T-helper 1 cell treated with Interleukin-12 subunit alpha and Interleukin-12 subunit beta and Interleukin-4 antibody, amounts not matched to agents 30 μg/mL and 1 μg/mL, for 36 hours (primary cell): Measurements from ENCODE around the gene MYLK.

Experiments
- H3K27ac Mint-ChIP-seq: one replicate; pipeline ENCODE4 v1.8.0; 2021; ENCODE audit warnings: mild to moderate bottlenecking, mixed read lengths
- H3K27me3 Mint-ChIP-seq: one replicate; pipeline ENCODE4 v1.8.0; 2021; ENCODE audit warnings: low read depth, mixed read lengths
- H3K36me3 Mint-ChIP-seq: one replicate; pipeline ENCODE4 v1.8.0; 2021; ENCODE audit warnings: low read depth, mixed read lengths
- H3K4me1 Mint-ChIP-seq: one replicate; pipeline ENCODE4 v1.8.0; 2021; ENCODE audit warnings: low read depth, mixed read lengths
- H3K4me3 Mint-ChIP-seq: one replicate; pipeline ENCODE4 v1.8.0; 2021; ENCODE audit warnings: mild to moderate bottlenecking, moderate library complexity, mixed read lengths
- H3K9me3 Mint-ChIP-seq: one replicate; pipeline ENCODE4 v1.8.0; 2021; ENCODE audit warnings: mixed read lengths

MYLK gene

GRCh38 chr3:123757281-123757940 lies 126.7 kb downstream of the MYLK start:
- H3K27ac Mint-ChIP-seq = no peak overlapping the region
- H3K36me3 Mint-ChIP-seq = no peaks in the 10 kb centered on the region
- H3K4me3 Mint-ChIP-seq = no peak overlapping the region
- peaks cover 5% of the 10 kb centered on the region for H3K4me1 Mint-ChIP-seq
- H3K9me3 Mint-ChIP-seq = no peaks in the 10 kb centered on the region
- peaks cover 23% of the 10 kb centered on the region for H3K27me3 Mint-ChIP-seq

- peaks cover 5% of the 10 kb centered on the region for H3K4me1 Mint-ChIP-seq
- no peaks in the 10 kb centered on the region for H3K9me3 Mint-ChIP-seq
- H3K4me3 Mint-ChIP-seq = no peak overlapping the region
- H3K27ac Mint-ChIP-seq = no peak overlapping the region
- no peaks in the 10 kb centered on the region for H3K36me3 Mint-ChIP-seq
- H3K27me3 Mint-ChIP-seq = peaks cover 23% of the 10 kb centered on the region
These were observed 128.6 kb downstream of the MYLK start for GRCh38 chr3:123755501-123755900.

- no peak overlapping the region for H3K27ac Mint-ChIP-seq
- H3K36me3 Mint-ChIP-seq = no peaks in the 10 kb centered on the region
- peaks cover 5% of the 10 kb centered on the region for H3K4me1 Mint-ChIP-seq
- H3K9me3 Mint-ChIP-seq = no peaks in the 10 kb centered on the region
- peaks cover 23% of the 10 kb centered on the region for H3K27me3 Mint-ChIP-seq
- no peak overlapping the region for H3K4me3 Mint-ChIP-seq
These were observed 129.0 kb downstream of the MYLK start for GRCh38 chr3:123755085-123755484.

GRCh38 chr3:123753286-123753685 lies 130.8 kb downstream of the MYLK start:
- Mint-ChIP-seq H3K4me3 (no peak overlapping the region), H3K9me3 (no peaks in the 10 kb centered on the region), H3K27ac (no peak overlapping the region), H3K4me1 (peaks cover 5% of the 10 kb centered on the region), H3K36me3 (no peaks in the 10 kb centered on the region), H3K27me3 (peaks cover 10% of the 10 kb centered on the region)

- H3K4me1 Mint-ChIP-seq = peaks cover 3% of the 10 kb centered on the region
- no peaks in the 10 kb centered on the region for H3K9me3 Mint-ChIP-seq
- no peaks in the 10 kb centered on the region for H3K36me3 Mint-ChIP-seq
- H3K27ac Mint-ChIP-seq = no peak overlapping the region
- peaks cover 1% of the 10 kb centered on the region for H3K27me3 Mint-ChIP-seq
- no peak overlapping the region for H3K4me3 Mint-ChIP-seq
These were observed 131.9 kb downstream of the MYLK start for GRCh38 chr3:123752228-123752627.

GRCh38 chr3:123751433-123751832 lies 132.7 kb downstream of the MYLK start:
- Mint-ChIP-seq H3K36me3 (no peaks in the 10 kb centered on the region), H3K9me3 (no peaks in the 10 kb centered on the region), H3K4me3 (no peak overlapping the region), H3K27ac (no peak overlapping the region), H3K27me3 (no peaks in the 10 kb centered on the region), H3K4me1 (peaks cover under 1% of the 10 kb centered on the region)

GRCh38 chr3:123750659-123751420 lies 133.3 kb downstream of the MYLK start:
- no peaks in the 10 kb centered on the region for H3K9me3 Mint-ChIP-seq
- no peaks in the 10 kb centered on the region for H3K27me3 Mint-ChIP-seq
- H3K36me3 Mint-ChIP-seq = no peaks in the 10 kb centered on the region
- no peak overlapping the region for H3K27ac Mint-ChIP-seq
- no peaks in the 10 kb centered on the region for H3K4me1 Mint-ChIP-seq
- no peak overlapping the region for H3K4me3 Mint-ChIP-seq

- Mint-ChIP-seq H3K27me3 (no peaks in the 10 kb centered on the region), H3K9me3 (no peaks in the 10 kb centered on the region), H3K4me3 (no peak overlapping the region), H3K4me1 (no peaks in the 10 kb centered on the region), H3K27ac (no peak overlapping the region), H3K36me3 (no peaks in the 10 kb centered on the region)
These were observed 133.9 kb downstream of the MYLK start for GRCh38 chr3:123750209-123750608.

- no peaks in the 10 kb centered on the region for H3K9me3 Mint-ChIP-seq
- no peak overlapping the region for H3K27ac Mint-ChIP-seq
- no peak overlapping the region for H3K4me3 Mint-ChIP-seq
- H3K4me1 Mint-ChIP-seq = no peaks in the 10 kb centered on the region
- no peaks in the 10 kb centered on the region for H3K27me3 Mint-ChIP-seq
- H3K36me3 Mint-ChIP-seq = no peaks in the 10 kb centered on the region
These were observed 134.4 kb downstream of the MYLK start for GRCh38 chr3:123749711-123750110.

- Mint-ChIP-seq H3K4me3 (no peak overlapping the region), H3K36me3 (no peaks in the 10 kb centered on the region), H3K9me3 (no peaks in the 10 kb centered on the region), H3K27ac (no peak overlapping the region), H3K4me1 (no peaks in the 10 kb centered on the region), H3K27me3 (peaks cover 9% of the 10 kb centered on the region)
These were observed 138.8 kb downstream of the MYLK start for GRCh38 chr3:123745184-123745855.

- no peak overlapping the region for H3K4me3 Mint-ChIP-seq
- no peaks in the 10 kb centered on the region for H3K36me3 Mint-ChIP-seq
- peaks cover 9% of the 10 kb centered on the region for H3K27me3 Mint-ChIP-seq
- H3K9me3 Mint-ChIP-seq = no peaks in the 10 kb centered on the region
- H3K27ac Mint-ChIP-seq = no peak overlapping the region
- H3K4me1 Mint-ChIP-seq = no peaks in the 10 kb centered on the region
These were observed 140.1 kb downstream of the MYLK start for GRCh38 chr3:123744064-123744463.

- peaks cover 9% of the 10 kb centered on the region for H3K27me3 Mint-ChIP-seq
- H3K4me3 Mint-ChIP-seq = no peak overlapping the region
- no peaks in the 10 kb centered on the region for H3K4me1 Mint-ChIP-seq
- H3K36me3 Mint-ChIP-seq = no peaks in the 10 kb centered on the region
- H3K27ac Mint-ChIP-seq = no peak overlapping the region
- H3K9me3 Mint-ChIP-seq = no peaks in the 10 kb centered on the region
These were observed 141.0 kb downstream of the MYLK start for GRCh38 chr3:123743121-123743520.

GRCh38 chr3:123741041-123741511 lies 143.1 kb downstream of the MYLK start:
- peaks cover 9% of the 10 kb centered on the region for H3K27me3 Mint-ChIP-seq
- no peak overlapping the region for H3K27ac Mint-ChIP-seq
- H3K9me3 Mint-ChIP-seq = no peaks in the 10 kb centered on the region
- H3K4me1 Mint-ChIP-seq = no peaks in the 10 kb centered on the region
- H3K4me3 Mint-ChIP-seq = no peak overlapping the region
- no peaks in the 10 kb centered on the region for H3K36me3 Mint-ChIP-seq

GRCh38 chr3:123740391-123740822 lies 143.7 kb downstream of the MYLK start:
- no peaks in the 10 kb centered on the region for H3K36me3 Mint-ChIP-seq
- no peak overlapping the region for H3K4me3 Mint-ChIP-seq
- H3K27me3 Mint-ChIP-seq = peaks cover 9% of the 10 kb centered on the region
- no peak overlapping the region for H3K27ac Mint-ChIP-seq
- H3K9me3 Mint-ChIP-seq = no peaks in the 10 kb centered on the region
- no peaks in the 10 kb centered on the region for H3K4me1 Mint-ChIP-seq

GRCh38 chr3:123739754-123740153 lies 144.4 kb downstream of the MYLK start:
- Mint-ChIP-seq H3K36me3 (no peaks in the 10 kb centered on the region), H3K9me3 (no peaks in the 10 kb centered on the region)

More at GRCh38 chr3:123739754-123740153, 144.4 kb downstream of the MYLK start:
- peaks cover 9% of the 10 kb centered on the region for H3K27me3 Mint-ChIP-seq
- no peaks in the 10 kb centered on the region for H3K4me1 Mint-ChIP-seq
- H3K4me3 Mint-ChIP-seq = no peak overlapping the region
- H3K27ac Mint-ChIP-seq = no peak overlapping the region
